ENCODE data around the gene FAM76B.
"Not testable (repeated sequence)": the region's sequence is repeated elsewhere in the genome, so short reads cannot be mapped to it uniquely, and the experiment has no call there.

FAM76B gene

DNA sequence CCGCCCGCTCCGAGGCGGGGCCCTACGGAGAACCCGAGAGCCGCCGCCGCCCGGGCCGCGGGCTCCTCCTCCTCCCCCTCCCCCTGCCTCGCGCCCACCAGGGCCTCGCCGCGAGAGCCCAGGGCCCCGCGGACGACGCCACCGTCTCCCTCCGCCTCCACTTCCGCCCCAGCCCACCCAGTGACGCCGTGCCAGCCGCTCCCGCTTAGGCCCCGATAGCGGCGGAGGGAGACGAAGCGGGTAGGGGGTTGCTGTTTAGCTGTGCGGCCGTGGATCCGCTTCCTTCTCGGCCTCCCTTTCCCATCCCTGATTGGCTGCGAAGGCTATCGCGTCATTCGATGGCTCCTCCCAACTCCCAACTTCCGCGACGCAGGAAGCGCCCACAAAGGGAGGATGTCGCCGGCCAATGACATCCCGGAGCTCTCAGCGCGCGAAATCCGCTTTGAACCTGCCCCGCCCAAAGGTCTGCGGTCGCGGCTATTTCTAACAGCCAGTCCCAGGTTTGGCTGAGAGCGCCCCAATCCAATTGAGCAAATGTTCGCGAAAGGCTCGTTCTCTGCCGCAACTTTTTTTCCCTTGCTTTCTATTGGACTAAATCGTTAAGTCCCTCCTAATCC is at the start of gene FAM76B:
TSS of gene FAM76B (minus strand) at position 277 of the 617 bp plus-strand sequence. CDS start 304 bp downstream, outside the sequence.
- peak; percentile 99 for DNase-seq

- DNase-seq = peak; percentile 42
Measured at GRCh38 chr11:95835768-95836488, 46.3 kb upstream of the FAM76B start.

- no peak for DNase-seq
Measured at GRCh38 chr11:95835351-95835750, 45.8 kb upstream of the FAM76B start.

GRCh38 chr11:95833378-95833777 is 43.8 kb upstream of the FAM76B start:
- no peak for DNase-seq

GRCh38 chr11:95832763-95833162 is 43.2 kb upstream of the FAM76B start:
- DNase-seq = no peak

GRCh38 chr11:95831198-95831883 is 41.8 kb upstream of the FAM76B start:
- DNase-seq = no peak

DNA sequence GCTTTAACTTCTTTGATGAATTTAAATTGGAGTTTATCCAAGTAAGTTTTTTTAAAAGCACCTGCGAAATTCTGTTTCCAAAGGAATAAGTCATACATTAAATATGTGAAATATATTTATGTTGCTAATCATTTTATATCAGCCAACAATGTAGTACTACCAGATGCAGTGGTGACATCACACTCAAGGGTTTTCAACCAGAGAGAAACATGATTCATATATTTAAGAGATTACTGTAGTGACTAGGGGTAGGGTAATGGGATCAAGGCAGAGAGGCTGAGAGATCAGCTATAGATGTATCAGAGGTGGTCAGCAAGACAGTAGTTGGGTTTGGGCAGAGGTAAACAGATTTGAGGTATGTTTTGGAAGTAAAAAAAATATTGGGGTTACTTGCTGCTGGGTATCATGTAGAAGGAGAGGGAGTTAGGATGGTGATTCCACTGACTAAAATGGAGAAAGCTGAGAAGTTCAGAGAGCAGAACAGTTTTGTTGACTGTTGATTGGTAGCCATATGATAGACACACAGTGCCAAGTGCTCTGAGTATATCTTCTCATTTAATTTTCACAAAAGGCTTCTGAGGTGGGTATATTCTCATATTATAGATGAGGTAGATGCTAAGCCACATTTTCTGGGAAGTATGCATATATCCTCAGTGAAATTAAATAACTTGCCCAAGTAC is 40.1 kb upstream of the FAM76B start:
- DNase-seq = no peak

DNA sequence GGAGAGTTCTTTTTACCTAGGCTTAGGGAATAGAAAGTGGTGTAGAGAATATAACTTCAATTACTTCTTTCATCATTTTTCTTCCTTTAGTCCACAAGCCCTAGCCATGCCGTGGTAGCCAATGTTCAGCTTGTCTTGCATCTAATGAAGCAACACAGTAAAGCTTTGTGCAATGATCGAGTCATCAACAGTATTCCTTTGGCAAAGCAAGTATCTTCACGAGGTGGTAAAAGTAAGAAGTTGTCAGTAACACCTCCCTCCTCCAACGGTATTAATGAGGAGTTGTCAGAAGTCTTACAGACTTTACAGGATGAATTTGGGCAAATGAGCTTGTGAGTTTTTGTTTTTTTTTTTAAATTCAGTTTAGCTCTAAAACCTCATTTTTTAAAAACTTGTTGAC is 38.1 kb upstream of the FAM76B start:
- no peak for DNase-seq

DNA sequence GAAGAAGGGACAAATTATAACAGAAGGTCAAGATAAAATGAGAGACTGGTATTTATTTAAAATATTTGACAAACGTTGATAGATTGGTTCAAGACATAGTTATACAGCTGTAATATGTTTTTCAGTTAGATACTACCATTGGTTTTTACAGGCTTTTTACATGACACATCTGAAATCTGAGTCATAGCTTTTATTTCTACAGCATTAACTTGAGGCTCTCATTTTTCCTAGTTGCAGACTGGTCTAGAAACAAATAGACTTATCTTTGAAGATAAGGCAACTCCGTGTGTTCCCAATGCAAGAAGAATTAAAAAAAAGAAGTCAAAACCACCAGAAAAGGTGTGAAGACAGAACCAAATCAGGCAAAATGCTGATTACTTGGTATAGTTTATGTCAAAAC is 32.1 kb upstream of the FAM76B start:
- no peak for DNase-seq

DNA sequence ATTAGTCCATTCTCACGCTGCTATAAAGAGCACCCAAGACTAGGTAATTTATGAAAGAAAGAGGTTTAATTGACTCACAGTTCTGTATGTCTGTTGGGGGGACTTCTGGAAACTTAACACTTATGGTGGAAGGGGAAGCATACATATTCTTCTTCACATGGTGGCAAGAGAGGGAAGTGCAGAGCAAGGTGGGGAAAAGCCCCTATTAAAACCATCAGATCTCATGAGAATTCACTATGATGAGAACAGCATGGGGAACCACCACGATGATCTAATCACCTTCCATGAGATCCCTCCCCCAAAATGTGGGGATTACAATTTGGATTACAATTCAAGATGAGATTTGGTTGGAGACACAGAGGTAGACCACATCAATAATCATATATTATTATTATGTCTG is 26.5 kb upstream of the FAM76B start:
- DNase-seq = no peak

- DNase-seq = not testable (repeated sequence)
Measured at GRCh38 chr11:95811052-95811451, 21.5 kb upstream of the FAM76B start.

DNA sequence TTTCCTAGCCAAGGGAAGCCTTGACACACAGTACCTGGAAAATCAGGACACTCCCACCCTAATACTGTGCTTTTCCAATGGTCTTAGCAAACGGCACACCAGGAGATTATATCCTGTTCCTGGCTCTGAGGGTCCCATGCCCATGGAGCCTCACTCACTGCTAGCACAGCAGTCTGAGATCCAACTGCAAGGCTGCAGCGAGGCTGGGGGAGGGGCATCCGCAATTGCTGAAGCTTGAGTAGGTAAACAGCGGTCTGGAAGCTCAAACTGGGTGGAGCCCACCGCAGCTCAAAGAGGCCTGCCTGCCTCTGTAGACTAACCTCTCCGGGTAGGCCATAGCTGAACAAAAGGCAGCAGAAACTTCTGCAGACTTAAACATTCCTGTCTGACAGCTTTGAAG is 16.9 kb upstream of the FAM76B start:
- DNase-seq = not testable (repeated sequence)

- no peak for DNase-seq
Measured at GRCh38 chr11:95805869-95806268, 16.3 kb upstream of the FAM76B start.

DNA sequence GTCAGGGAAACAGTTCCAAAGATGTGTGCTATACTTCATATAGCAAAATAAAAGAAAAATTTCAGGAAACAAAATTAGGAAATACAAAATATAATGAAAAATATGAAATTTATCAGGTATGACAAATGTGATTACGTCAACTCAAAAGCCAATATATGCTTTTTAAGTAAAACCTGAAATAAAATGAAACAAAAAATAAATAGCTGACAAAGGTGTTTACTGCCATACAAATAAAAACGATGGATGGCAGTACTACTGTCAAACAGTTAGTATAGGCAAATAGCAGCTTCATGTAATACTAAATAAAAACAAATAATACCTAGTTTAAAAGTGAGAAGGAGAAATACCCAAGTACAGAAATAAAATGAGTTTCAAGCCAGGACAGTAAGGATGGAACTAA is 14.4 kb upstream of the FAM76B start:
- no peak for DNase-seq

DNA sequence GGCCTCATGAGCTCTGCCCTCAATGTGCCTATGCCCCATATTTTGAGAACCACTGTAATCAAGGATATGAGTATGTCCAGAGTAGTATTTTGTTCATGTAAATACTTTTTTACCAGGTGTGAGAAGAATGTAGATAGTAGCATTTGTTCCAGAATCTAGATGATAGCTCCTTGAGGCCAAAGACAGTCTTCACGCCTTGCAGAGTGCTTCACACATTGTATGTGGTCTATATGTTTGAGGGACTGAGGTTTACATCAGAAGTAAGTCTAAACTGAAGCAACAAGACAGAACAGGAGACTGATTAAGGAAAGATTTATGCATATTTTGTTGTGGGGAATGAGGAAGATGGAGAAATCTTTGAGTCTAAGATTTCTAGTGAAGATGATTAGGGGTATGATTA is 13.2 kb upstream of the FAM76B start:
- no peak for DNase-seq

DNA sequence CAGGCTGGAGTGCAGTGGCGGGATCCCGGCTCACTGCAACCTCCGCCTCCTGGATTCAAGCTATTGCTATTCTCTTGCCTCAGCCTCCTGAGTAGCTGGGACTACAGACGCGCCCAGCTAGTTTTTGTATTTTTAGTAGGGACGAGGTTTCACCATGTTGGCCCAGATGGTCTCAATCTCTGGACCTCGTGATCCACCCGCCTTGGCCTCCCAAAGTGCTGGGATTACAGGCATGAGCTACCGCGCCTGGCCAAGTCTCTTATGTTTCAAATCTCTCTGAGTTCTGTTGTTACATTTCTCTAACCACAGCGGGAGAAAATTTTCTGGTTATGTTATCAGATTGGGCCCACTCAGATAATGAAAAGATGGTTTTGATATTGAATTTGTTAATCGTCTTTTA is 10.9 kb upstream of the FAM76B start:
- DNase-seq = no peak

GRCh38 chr11:95799546-95799945 is 10.0 kb upstream of the FAM76B start:
- DNase-seq = no peak

DNA sequence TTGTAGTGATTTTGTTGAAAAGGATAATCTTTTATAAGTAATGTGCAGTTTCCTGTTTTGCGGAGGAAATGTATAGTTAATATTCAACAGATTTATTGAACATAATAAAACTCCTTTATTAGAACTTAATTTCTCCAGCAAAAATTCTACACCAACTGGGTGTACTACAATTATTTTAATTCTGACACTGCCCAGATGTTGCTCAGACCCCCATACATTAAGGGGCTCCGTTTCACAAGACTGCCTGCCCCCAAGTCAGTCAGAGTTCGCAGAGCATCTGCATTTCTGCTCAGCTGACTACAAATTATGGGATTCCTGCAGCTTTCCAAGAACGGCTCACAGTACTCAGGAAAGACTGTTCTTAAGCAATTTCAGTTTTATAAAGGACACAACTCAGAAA is 6.9 kb upstream of the FAM76B start:
- no peak for DNase-seq

- no peak for DNase-seq
Measured at GRCh38 chr11:95795627-95796295, 6.2 kb upstream of the FAM76B start.

DNA sequence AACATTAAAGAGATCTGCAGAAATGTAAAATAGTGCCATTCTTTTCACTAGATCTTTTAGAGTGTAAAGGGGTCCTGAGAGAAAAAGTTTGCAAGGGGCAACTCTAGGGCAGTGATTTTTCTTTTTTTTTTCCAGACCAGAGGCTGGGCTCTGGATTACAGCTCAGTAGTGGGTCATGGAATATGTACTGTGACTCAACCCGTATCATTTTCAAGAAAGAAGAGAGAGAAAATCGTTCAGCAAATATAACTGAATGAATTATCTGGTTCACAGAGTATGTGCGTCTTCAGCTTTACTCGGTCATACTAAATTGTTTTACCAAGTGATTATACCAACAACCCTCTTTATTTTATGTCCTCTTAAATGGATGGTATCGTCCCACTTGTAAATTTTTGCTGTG is 4.5 kb upstream of the FAM76B start:
- no peak for DNase-seq

DNA sequence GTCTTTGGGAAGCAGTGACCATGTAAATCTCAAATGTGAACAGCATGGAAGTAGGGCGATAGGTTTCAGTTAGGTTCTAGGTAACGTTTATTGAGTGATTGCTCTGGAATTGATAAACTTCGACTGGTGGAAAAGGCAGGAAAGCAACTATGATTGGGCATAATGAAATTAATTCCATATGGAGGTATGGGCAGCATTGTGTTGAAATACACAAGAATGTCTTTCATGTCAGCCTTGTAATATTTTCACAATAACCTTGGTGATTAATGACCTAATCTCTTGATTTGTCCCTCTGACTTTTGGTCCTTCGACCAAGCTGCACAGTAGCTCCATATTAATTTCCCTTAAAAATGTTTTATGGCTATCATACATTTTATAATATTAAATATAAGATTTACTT is 3.5 kb upstream of the FAM76B start:
- no peak for DNase-seq

DNA sequence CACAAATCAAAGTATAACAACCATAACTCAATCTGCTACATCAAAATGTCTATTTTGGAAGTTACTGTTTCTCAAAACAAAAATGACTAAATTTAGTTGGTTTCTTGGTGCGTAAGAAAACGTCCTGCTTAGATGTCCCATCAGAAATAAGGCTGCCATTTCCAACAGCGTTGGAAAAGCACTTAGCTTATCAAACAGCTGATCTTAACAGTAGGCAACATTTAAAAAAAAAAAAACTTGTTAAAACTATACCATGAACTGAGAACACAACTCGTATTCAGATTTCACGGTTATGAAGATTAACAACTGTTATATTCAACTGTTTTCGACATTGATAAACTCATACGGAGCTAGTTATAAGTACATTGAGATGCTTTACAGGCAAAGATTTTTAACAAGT is 3.1 kb upstream of the FAM76B start:
- DNase-seq = no peak

GRCh38 chr11:95792200-95792599 is 2.6 kb upstream of the FAM76B start:
- no peak for DNase-seq
